Body of pancreas (tissue), 4 donors: ENCODE results near the gene EPC2. TPM values are rescaled to one million over a fixed set of nuclear protein-coding genes. Genes with fewer than 3 reads are reported as not detected.
A peak's percentile ranks its signal among the peaks of the same experiment; 100 is the strongest.

Source experiments
- ATAC-seq: fragments of 150-250 bp; one replicate; pipeline ENCODE4 v1.9.1; 2016
- DNase-seq, 4 donors: peaks; one replicate each; pipeline ENCODE4 v3.0.0-alpha.2; 2019
- H3K27ac ChIP-seq, 4 donors: fragments of 200-600 bp; sonication (generic); 1 replicate in 3 of 4; 2 replicates in 1 of 4; pipeline versions ENCODE4 v1.5.1 to v1.6.1; 2016 to 2019; ENCODE audit warnings: mild to moderate bottlenecking in 1 of 4, mixed read lengths in 1 of 4, moderate library complexity in 1 of 4
- H3K27me3 ChIP-seq, 2 donors: fragments of 200-600 bp; sonication (generic); one replicate each; pipeline ENCODE4 v1.6.0; 2016; ENCODE audit warnings: mild to moderate bottlenecking in 1 of 2
- H3K36me3 ChIP-seq, 2 donors: fragments of 200-600 bp; sonication (generic); replicated peaks in 1 of 2; 2 replicates each; pipeline ENCODE4 v1.5.1; 2016; ENCODE audit warnings: low read depth in 2 of 2; ENCODE audit not compliant: insufficient read depth in 1 of 2
- H3K4me1 ChIP-seq: fragments of 200-600 bp; sonication (generic); one replicate; pipeline ENCODE4 v1.6.0; 2016
- H3K4me3 ChIP-seq, 2 donors: fragments of 200-600 bp; sonication (generic); 1 replicate in 1 of 2; 2 replicates in 1 of 2; pipeline ENCODE4 v1.5.1; 2016 to 2019
- H3K9me3 ChIP-seq, 3 donors: fragments of 200-600 bp; sonication (generic); 1 replicate in 2 of 3; 2 replicates in 1 of 3; pipeline ENCODE4 v1.5.1; 2016
- POLR2A ChIP-seq, 3 donors: fragments of 450-650 bp; IDR thresholded peaks; one replicate each; pipeline ENCODE4 v1.6.1; 2016; ENCODE audit warnings: antibody characterized with exemption in 3 of 3, mild to moderate bottlenecking in 2 of 3
- WGBS, 2 donors: methylation state at CpG; one replicate each; pipeline ENCODE4 v1.1.5; 2017; 5-methylcytosine and 5-hydroxymethylcytosine counted together
- intact Hi-C: fragments of 100-400 bp; cut with DNase I; formaldehyde crosslinking; loops from one replicate; pipeline ENCODE4 v1.15.1; 2023
- total RNA-seq, 2 donors: library from RNA; depleted of rRNA; stranded (reverse); fragments of >200 nt; gene quantifications; one replicate each; pipeline ENCODE4 v1.1.0, GENCODE V29; 2016
- TF ChIP-seq, protein P1 (sequence below), 7 experiments: fragments of 450-650 bp in 4 of 7; fragments of 200-600 bp in 3 of 7; sonication (generic) in 3 of 7; IDR thresholded peaks; one replicate each; pipeline ENCODE4 v1.5.1; 2016 to 2019; ENCODE audit warnings: antibody characterized with exemption in 7 of 7

EPC2 gene
- total RNA-seq, 2 donors from 2014 or later: 19.2 to 21.1 TPM

DNA sequence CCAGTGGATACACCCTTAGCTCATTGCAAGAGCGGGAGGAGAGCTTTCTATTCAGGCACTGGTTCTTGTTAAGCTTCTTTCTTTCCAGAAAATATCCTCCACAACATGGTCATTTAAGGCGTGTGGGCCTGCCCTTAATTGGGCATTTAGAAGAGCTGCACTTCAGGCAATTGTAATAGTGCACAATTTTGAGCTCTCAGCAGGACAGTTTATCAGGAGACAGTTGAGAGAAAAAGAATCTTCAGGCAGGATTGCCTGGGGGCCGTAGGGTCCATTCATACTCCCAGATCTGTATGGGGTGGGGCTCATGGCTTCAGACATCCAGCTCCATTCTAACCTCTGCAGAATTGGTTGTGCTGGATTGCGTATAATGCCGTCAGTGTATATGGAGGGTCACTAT lies 6.0 kb upstream of the EPC2 start:
- ATAC-seq: no peak
- DNase-seq: no peak
- Histone ChIP-seq H3K27me3 (no peaks in the 10 kb centered on the region), H3K4me3 (no peak overlapping the region), H3K27ac (no peak overlapping the region), H3K9me3 (no peaks in the 10 kb centered on the region), H3K4me1 (peaks cover 9% of the 10 kb centered on the region), H3K36me3 (no peaks in the 10 kb centered on the region)
- intact Hi-C loops: no loop called here
- no peak for TF ChIP-seq POLR2A (IDR thresholded peaks at IDR 0.05)
- TF ChIP-seq, protein P1, sequence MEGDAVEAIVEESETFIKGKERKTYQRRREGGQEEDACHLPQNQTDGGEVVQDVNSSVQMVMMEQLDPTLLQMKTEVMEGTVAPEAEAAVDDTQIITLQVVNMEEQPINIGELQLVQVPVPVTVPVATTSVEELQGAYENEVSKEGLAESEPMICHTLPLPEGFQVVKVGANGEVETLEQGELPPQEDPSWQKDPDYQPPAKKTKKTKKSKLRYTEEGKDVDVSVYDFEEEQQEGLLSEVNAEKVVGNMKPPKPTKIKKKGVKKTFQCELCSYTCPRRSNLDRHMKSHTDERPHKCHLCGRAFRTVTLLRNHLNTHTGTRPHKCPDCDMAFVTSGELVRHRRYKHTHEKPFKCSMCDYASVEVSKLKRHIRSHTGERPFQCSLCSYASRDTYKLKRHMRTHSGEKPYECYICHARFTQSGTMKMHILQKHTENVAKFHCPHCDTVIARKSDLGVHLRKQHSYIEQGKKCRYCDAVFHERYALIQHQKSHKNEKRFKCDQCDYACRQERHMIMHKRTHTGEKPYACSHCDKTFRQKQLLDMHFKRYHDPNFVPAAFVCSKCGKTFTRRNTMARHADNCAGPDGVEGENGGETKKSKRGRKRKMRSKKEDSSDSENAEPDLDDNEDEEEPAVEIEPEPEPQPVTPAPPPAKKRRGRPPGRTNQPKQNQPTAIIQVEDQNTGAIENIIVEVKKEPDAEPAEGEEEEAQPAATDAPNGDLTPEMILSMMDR (IDR thresholded peaks at IDR 0.05): no peak
- WGBS, 2 donors: 80 to 88% methylated on average over 5 of the region's 5 CpGs

DNA sequence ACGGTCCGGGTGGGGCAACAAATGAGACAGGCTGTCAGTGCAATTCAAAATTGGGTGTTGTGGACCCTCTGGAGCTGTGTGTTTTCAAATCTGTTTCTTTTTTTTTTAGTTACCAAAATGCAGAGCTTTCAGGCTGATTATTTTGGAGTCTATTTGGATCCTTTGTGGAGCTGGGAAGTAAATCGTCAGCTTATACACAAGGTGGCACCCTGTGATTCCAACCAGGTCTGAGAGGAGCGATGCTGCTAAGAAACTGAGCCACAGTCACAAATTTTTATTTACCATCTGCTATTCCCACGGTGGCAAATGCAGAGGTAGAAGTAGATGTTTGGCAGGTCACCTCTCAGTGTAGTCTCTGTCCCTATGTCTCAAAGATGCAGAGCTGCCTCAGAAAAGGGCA lies 3.8 kb upstream of the EPC2 start:
- no peaks in the 10 kb centered on the region for H3K27me3 ChIP-seq
- TF ChIP-seq, protein P1 (IDR thresholded peaks at IDR 0.05): no peak
- no peak for TF ChIP-seq POLR2A (IDR thresholded peaks at IDR 0.05)
- no peak overlapping the region for H3K27ac ChIP-seq
- DNase-seq: no peak
- no peak overlapping the region for H3K4me3 ChIP-seq
- WGBS, 2 donors: 48 to 51% methylated on average over 5 of the region's 5 CpGs
- intact Hi-C loops: no loop called here
- H3K4me1 ChIP-seq: peaks cover 13% of the 10 kb centered on the region
- H3K36me3 ChIP-seq: no peaks in the 10 kb centered on the region
- no peak for ATAC-seq
- H3K9me3 ChIP-seq: no peaks in the 10 kb centered on the region

DNA sequence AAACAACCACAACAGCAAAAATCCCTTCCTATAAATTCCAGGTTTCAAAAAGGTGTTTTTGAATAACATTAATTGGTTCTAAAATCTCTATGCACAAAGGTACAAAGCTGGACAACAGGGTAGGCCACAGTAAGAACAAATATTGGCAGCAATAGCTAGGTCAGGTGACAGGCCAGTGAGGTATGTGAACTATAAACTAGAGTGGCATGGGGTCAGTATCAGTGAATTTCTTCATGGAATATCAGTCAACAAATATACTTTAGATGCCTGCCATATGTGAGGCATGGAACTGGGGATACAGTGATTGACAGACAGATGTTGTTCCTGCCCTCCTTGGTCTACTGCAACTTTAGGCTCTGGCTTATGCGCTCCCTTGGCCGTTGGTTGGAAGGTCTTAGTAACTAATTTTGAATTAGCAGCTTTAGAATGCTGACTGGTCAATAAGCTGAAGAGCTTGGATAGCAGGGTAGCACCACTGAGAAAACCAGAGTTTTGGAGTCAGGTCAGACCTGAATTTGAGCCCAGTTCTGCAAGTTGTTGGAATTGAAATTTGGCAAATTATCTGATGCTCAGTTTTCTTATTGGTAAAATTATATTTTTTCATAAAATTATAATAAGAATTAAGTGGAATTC lies 2.3 kb upstream of the EPC2 start:
- H3K27ac ChIP-seq: no peak overlapping the region

DNA sequence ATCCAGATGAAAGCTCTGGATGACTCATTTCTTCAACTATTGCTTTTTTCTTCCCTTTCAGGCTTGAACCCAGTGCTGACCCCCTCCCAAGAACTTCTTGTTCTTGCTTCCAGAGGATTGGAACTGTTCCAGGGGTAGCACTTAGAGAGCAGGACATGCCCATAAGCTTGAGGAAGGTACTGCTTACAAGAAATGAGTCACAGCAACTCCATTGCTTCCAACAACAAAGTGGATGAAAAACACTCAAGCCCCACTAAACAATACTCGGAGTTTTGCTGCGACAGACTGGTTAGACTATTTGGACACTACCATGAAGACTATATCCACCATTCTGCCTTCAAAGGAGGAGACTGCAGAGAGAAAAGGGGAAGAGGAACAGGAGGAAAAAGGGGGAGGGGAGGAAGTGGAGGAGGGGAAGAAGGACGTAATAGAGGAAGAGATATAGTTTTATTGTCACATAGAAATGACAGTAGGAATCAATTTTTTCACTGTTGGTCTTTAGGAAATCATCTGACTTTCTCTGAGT lies 1.6 kb upstream of the EPC2 start:
- WGBS, 2 donors: 60 to 63% methylated on average over 3 of the region's 3 CpGs
- intact Hi-C loops: no loop called here
- TF ChIP-seq, protein P1 (IDR thresholded peaks at IDR 0.05): no peak
- TF ChIP-seq POLR2A (IDR thresholded peaks at IDR 0.05): no peak
- peak overlapping the region in 1 of 4 donors; percentile 99 for H3K27ac ChIP-seq
- no peaks in the 10 kb centered on the region for H3K9me3 ChIP-seq
- ATAC-seq (no peak), DNase-seq (peak in 1 of 4 donors; percentile 28)
- no peaks in the 10 kb centered on the region for H3K36me3 ChIP-seq
- H3K4me1 ChIP-seq: peaks cover 13% of the 10 kb centered on the region
- H3K27me3 ChIP-seq: no peaks in the 10 kb centered on the region
- no peak overlapping the region for H3K4me3 ChIP-seq

More for the DNA sequence above, 2.3 kb upstream of the EPC2 start:
- no peaks in the 10 kb centered on the region for H3K36me3 ChIP-seq
- DNase-seq (no peak), ATAC-seq (no peak)
- H3K9me3 ChIP-seq: no peaks in the 10 kb centered on the region
- peaks cover 13% of the 10 kb centered on the region for H3K4me1 ChIP-seq
- TF ChIP-seq, protein P1 (IDR thresholded peaks at IDR 0.05): no peak
- TF ChIP-seq POLR2A (IDR thresholded peaks at IDR 0.05): no peak
- H3K4me3 ChIP-seq: no peak overlapping the region
- intact Hi-C loops: no loop called here
- WGBS, 2 donors: 64 to 81% methylated on average over 2 of the region's 2 CpGs
- no peaks in the 10 kb centered on the region for H3K27me3 ChIP-seq

DNA sequence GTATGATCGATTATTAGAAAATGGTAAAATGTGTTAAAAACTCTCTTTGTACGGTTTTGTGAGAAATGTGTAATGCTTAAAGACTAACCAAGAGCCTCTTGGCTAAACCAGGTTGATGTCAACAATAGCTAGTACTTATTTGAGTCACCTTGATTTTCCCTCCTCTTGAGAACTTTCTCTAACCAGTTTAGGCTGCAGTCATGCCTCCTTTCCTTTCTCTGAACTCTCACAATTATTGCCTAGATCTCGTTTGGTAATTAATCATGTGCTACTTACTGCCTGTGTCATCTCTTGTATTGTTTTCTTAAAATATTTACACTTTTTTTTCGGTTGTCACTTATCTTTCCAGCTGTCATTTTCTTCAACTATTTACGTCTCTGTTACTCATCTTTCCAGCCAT lies 1.1 kb upstream of the EPC2 start:
- TF ChIP-seq, protein P1 (IDR thresholded peaks at IDR 0.05): no peak
- TF ChIP-seq POLR2A (IDR thresholded peaks at IDR 0.05): no peak
- WGBS, 2 donors: 16 to 18% methylated on average over 5 of the region's 5 CpGs
- ATAC-seq (no peak), DNase-seq (no peak)
- peaks cover 13% of the 10 kb centered on the region for H3K4me1 ChIP-seq
- H3K27me3 ChIP-seq: no peaks in the 10 kb centered on the region
- no peak overlapping the region for H3K4me3 ChIP-seq
- peak overlapping the region in 1 of 4 donors; percentile 99 for H3K27ac ChIP-seq
- no peaks in the 10 kb centered on the region for H3K9me3 ChIP-seq
- no peaks in the 10 kb centered on the region for H3K36me3 ChIP-seq
- intact Hi-C loops: no loop called here
